A549 (cell line): ENCODE results near the gene CFAP410. TPM values are rescaled to one million over a fixed set of nuclear protein-coding genes. Genes with fewer than 3 reads are reported as not detected.
A peak's percentile ranks its signal among the peaks of the same experiment; 100 is the strongest.

Experiments
- ATAC-seq, 2 experiments: fragments of 200-7000 bp in 1 of 2; fragments of >200 bp in 1 of 2; cut with Nextera tagmentation in 1 of 2; cut with Tn5 transposase in 1 of 2; 3 replicates each; pipeline versions ENCODE4 v1.8.0 to v1.9.1; 2018 to 2020; ENCODE audit warnings: mild to moderate bottlenecking in 1 of 2, moderate library complexity in 1 of 2
- CTCF ChIA-PET: fragments of 300-600 bp; sonication (Branson Sonifier 250); formaldehyde crosslinking; extraction: SDS; loops from one replicate; lab custom pipeline; 2021; ENCODE audit warnings: antibody characterized with exemption, inconsistent platforms; lab: Yijun Ruan, JAX
- POLR2A ChIA-PET: fragments of 350-600 bp; formaldehyde crosslinking; extraction: SDS; loops from one replicate; lab custom pipeline; 2021; ENCODE audit warnings: antibody characterized with exemption, inconsistent platforms; lab: Yijun Ruan, JAX
- DNase-seq, 2 experiments: peaks; one replicate each; pipeline versions ENCODE4 v3.0.0 to v3.0.0-alpha.2; 2011 to 2016; ENCODE audit warnings: low read depth in 1 of 2, low spot score in 1 of 2
- FAIRE-seq: peaks from 2 replicates; lab custom pipeline; 2011; peaks lifted over from hg19 to GRCh38; lab: Jason Lieb, UNC
- H3K27ac ChIP-seq, 2 experiments: fragments of >200 bp; sonication (Bioruptor Twin); formaldehyde crosslinking; 3 replicates each; pipeline ENCODE4 v1.5.1; 2016 to 2017
- H3K4me1 ChIP-seq: fragments of >200 bp; sonication (Bioruptor Twin); formaldehyde crosslinking; 3 replicates; pipeline ENCODE4 v1.6.1; 2016
- H3K4me2 ChIP-seq: fragments of >200 bp; sonication (Bioruptor Twin); formaldehyde crosslinking; 3 replicates; pipeline ENCODE4 v1.6.1; 2016
- H3K4me3 ChIP-seq: fragments of >200 bp; sonication (Bioruptor Twin); formaldehyde crosslinking; 3 replicates; pipeline ENCODE4 v1.5.1; 2016
- H3K9me3 ChIP-seq: fragments of >200 bp; sonication (Bioruptor Twin); formaldehyde crosslinking; 3 replicates; pipeline ENCODE4 v1.6.1; 2016
- BHLHE40 ChIP-seq: IDR thresholded peaks from 2 replicates; pipeline ENCODE4 v1.6.1; 2012; ENCODE audit warnings: low read depth, low read length, inconsistent platforms
- CEBPB ChIP-seq, 2 experiments: fragments of >200 bp in 1 of 2; sonication (Bioruptor Twin) in 1 of 2; formaldehyde crosslinking in 1 of 2; IDR thresholded peaks; 2 replicates each; pipeline ENCODE4 v1.6.1; 2012 to 2016
- EHF ChIP-seq: fragments of 250-450 bp; sonication (Bioruptor Pico); IDR thresholded peaks from 2 replicates; pipeline ENCODE4 v1.5.0; 2020; ENCODE audit warnings: mild to moderate bottlenecking
- EP300 ChIP-seq, 2 experiments: fragments of >200 bp; sonication (Bioruptor Twin); formaldehyde crosslinking; IDR thresholded peaks; 2 replicates in 1 of 2; 3 replicates in 1 of 2; pipeline ENCODE4 v1.6.1; 2016 to 2017
- FOXS1 ChIP-seq: fragments of 250-450 bp; sonication (Bioruptor Pico); IDR thresholded peaks from 2 replicates; pipeline ENCODE4 v1.5.0; 2020; ENCODE audit warnings: mild to moderate bottlenecking, moderate library complexity
- HDAC2 ChIP-seq: fragments of 200-600 bp; sonication (generic); IDR thresholded peaks from 2 replicates; pipeline ENCODE4 v1.6.1; 2016
- HOXA7 ChIP-seq: fragments of 250-450 bp; sonication (Bioruptor Pico); IDR thresholded peaks from 2 replicates; pipeline ENCODE4 v1.5.0; 2020; ENCODE audit warnings: mild to moderate bottlenecking, moderate library complexity
- NPAS2 ChIP-seq: fragments of 250-450 bp; sonication (Bioruptor Pico); IDR thresholded peaks from 2 replicates; pipeline ENCODE4 v1.8.0; 2022; ENCODE audit warnings: mild to moderate bottlenecking, moderate library complexity, borderline replicate concordance
- NR3C1 ChIP-seq: fragments of >200 bp; sonication (Bioruptor Twin); formaldehyde crosslinking; IDR thresholded peaks from 3 replicates; pipeline ENCODE4 v1.6.1; 2017
- RCOR1 ChIP-seq: fragments of 150-350 bp; IDR thresholded peaks from 2 replicates; pipeline ENCODE4 v1.6.1; 2014; ENCODE audit warnings: antibody characterized with exemption, low read length, low read depth
- RNF2 ChIP-seq: fragments of 200-600 bp; sonication (generic); IDR thresholded peaks from 2 replicates; pipeline ENCODE4 v1.6.1; 2016; ENCODE audit warnings: low read depth, mild to moderate bottlenecking, antibody characterized with exemption, moderate library complexity, borderline replicate concordance
- ZC3H11A ChIP-seq: fragments of 450-650 bp; IDR thresholded peaks from 2 replicates; pipeline ENCODE4 v1.6.1; 2014; ENCODE audit warnings: antibody characterized with exemption, mild to moderate bottlenecking
- ZSCAN20 ChIP-seq: fragments of 250-450 bp; sonication (Bioruptor Pico); IDR thresholded peaks from 2 replicates; pipeline ENCODE4 v1.8.0; 2022; ENCODE audit warnings: mild to moderate bottlenecking, moderate library complexity
- WGBS: methylation state at CpG from one replicate; pipeline ENCODE4 v1.1.6; 2017; ENCODE audit errors: missing lambda C conversion rate; 5-methylcytosine and 5-hydroxymethylcytosine counted together
- polyA plus RNA-seq, 4 experiments: library from polyadenylated mRNA; depleted of rRNA in 3 of 4; stranded (reverse); fragments of >200 nt; fragmentation: RNase III in 1 of 4; extraction: RNeasy Plus Mini Kit Qiagen cat#74134 plus additional on column Dnase treatment in 1 of 4; gene quantifications; 2 replicates in 3 of 4; 3 replicates in 1 of 4; pipeline ENCODE4 v1.2.3, GENCODE V29; 2011 to 2017
- TF ChIP-seq, protein P1 (sequence below): IDR thresholded peaks from 2 replicates; pipeline ENCODE4 v1.6.1; 2012; ENCODE audit warnings: low read depth, borderline replicate concordance
- TF ChIP-seq, protein P2 (sequence below): fragments of 200-600 bp; sonication (generic); IDR thresholded peaks from 2 replicates; pipeline ENCODE4 v1.6.1; 2016; ENCODE audit warnings: antibody characterized with exemption, mild to moderate bottlenecking, moderate library complexity
- TF ChIP-seq, protein P3 (sequence below): IDR thresholded peaks from 2 replicates; pipeline ENCODE4 v1.6.1; 2012
- TF ChIP-seq, protein P4 (sequence below): fragments of >200 bp; sonication (Bioruptor Twin); formaldehyde crosslinking; IDR thresholded peaks from 3 replicates; pipeline ENCODE4 v1.6.1; 2016

The CFAP410 gene
- polyA plus RNA-seq, 2 of the 4 experiments (the other 2 are of a cell fraction): 3.2 to 7.1 TPM

DNA sequence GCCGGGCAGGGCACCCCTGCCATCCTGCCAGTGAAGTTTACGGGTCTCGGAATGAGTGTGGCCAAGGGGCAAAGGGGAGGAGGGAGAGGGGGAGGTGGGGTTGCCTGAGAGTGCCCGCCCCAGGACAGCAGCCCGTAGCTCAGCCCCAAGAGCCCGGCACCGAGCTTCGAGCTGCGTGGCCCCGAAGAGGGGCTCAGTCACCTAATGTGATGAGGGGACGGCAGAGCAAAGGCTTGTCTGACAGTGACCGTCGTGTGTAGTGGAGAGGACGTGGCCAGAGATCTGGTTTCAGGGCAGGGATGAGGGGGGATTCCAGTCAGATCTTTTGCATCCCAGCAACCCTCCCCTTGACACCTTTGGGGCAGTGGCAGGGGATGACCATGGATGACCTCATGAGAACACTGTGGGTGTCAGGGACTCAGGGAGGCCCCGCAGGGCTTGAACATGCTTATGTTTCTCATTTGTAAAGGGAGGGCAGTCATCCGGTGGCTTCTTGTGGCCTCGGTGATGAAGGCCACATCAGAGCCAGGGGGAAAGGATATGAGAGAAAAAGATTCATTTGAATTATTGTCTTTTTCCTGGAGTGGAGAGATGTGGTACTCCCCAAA is 13.2 kb upstream of the CFAP410 start:
- ATAC-seq (no peak), FAIRE-seq (no peak), DNase-seq (no peak)
- CTCF ChIA-PET: interaction anchor here (0.7 kb wide), 1 partner anchor 132 kb away, joined by 3 read pairs; no protein-coding TSS in a partner anchor
- TF ChIP-seq HDAC2: no peak
- no peak for TF ChIP-seq NPAS2 (CRISPR knock-in tag)
- TF ChIP-seq RNF2: no peak
- no peak for TF ChIP-seq EHF (CRISPR knock-in tag)
- no peak for TF ChIP-seq RCOR1
- TF ChIP-seq ZSCAN20: no peak
- TF ChIP-seq CEBPB (IDR thresholded peaks at IDR 0.05): no peak
- TF ChIP-seq, protein P1, sequence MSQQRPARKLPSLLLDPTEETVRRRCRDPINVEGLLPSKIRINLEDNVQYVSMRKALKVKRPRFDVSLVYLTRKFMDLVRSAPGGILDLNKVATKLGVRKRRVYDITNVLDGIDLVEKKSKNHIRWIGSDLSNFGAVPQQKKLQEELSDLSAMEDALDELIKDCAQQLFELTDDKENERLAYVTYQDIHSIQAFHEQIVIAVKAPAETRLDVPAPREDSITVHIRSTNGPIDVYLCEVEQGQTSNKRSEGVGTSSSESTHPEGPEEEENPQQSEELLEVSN: no peak
- TF ChIP-seq, protein P2, sequence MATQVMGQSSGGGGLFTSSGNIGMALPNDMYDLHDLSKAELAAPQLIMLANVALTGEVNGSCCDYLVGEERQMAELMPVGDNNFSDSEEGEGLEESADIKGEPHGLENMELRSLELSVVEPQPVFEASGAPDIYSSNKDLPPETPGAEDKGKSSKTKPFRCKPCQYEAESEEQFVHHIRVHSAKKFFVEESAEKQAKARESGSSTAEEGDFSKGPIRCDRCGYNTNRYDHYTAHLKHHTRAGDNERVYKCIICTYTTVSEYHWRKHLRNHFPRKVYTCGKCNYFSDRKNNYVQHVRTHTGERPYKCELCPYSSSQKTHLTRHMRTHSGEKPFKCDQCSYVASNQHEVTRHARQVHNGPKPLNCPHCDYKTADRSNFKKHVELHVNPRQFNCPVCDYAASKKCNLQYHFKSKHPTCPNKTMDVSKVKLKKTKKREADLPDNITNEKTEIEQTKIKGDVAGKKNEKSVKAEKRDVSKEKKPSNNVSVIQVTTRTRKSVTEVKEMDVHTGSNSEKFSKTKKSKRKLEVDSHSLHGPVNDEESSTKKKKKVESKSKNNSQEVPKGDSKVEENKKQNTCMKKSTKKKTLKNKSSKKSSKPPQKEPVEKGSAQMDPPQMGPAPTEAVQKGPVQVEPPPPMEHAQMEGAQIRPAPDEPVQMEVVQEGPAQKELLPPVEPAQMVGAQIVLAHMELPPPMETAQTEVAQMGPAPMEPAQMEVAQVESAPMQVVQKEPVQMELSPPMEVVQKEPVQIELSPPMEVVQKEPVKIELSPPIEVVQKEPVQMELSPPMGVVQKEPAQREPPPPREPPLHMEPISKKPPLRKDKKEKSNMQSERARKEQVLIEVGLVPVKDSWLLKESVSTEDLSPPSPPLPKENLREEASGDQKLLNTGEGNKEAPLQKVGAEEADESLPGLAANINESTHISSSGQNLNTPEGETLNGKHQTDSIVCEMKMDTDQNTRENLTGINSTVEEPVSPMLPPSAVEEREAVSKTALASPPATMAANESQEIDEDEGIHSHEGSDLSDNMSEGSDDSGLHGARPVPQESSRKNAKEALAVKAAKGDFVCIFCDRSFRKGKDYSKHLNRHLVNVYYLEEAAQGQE: no peak
- TF ChIP-seq, protein P3, sequence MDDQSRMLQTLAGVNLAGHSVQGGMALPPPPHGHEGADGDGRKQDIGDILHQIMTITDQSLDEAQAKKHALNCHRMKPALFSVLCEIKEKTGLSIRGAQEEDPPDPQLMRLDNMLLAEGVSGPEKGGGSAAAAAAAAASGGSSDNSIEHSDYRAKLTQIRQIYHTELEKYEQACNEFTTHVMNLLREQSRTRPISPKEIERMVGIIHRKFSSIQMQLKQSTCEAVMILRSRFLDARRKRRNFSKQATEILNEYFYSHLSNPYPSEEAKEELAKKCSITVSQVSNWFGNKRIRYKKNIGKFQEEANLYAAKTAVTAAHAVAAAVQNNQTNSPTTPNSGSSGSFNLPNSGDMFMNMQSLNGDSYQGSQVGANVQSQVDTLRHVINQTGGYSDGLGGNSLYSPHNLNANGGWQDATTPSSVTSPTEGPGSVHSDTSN: no peak
- no peak for TF ChIP-seq NR3C1
- Histone ChIP-seq H3K9me3 (no peaks in the 10 kb centered on the region), H3K4me1 (no peaks in the 10 kb centered on the region), H3K4me3 (no peak overlapping the region), H3K27ac (no peak overlapping the region), H3K4me2 (no peak overlapping the region)
- WGBS: 65% methylated on average over 10 of the region's 17 CpGs
- POLR2A ChIA-PET: no interaction called here

DNA sequence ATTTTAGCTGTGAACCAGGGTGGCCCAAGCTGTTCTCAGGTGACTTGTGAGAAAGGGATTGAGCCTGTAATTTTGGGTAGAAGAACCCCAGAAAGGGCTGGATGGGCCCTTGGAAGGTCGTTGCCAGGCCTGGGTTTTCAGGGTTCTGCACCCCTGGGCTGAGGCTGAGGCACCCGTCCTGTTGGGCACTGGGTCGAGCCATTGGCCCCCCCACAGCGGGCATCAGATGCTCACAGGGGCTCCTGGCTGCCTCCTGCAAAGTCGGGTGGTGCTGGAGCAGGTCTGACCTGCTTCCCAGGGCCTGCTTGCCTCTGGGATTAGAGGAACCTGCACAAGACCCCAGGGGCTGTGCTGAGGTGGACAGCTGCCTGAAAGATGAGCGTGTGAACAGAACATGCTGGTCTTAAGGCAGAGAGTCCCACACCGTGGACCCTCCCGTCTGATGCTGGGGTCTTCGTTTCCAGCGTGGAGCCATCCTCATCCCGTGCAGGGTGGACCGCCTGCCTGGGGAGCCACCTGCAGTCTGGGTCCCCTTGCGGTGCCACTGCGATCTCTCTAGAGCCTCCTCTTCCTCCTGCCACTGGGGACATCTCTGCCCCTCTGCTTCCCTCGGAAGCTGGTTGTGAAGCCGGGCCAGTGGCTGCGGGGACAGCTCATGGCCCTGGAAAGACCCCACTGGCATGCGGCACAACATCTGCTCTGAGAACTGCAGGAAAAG is 12.5 kb upstream of the CFAP410 start:
- WGBS: 42% methylated on average over 7 of the region's 18 CpGs
- ChIA-PET POLR2A (no interaction called here), CTCF (interaction anchor here (0.7 kb wide), 1 partner anchor 133 kb away, joined by 3 read pairs; no protein-coding TSS in a partner anchor)
- no peak for FAIRE-seq
- Histone ChIP-seq H3K4me2 (no peak overlapping the region), H3K4me3 (no peak overlapping the region), H3K27ac (no peak overlapping the region), H3K4me1 (no peaks in the 10 kb centered on the region), H3K9me3 (no peaks in the 10 kb centered on the region)
- DNase-seq: no peak
- TF ChIP-seq FOXS1 (CRISPR knock-in tag): no peak
- no peak for TF ChIP-seq EP300 (IDR thresholded peaks at IDR 0.05)
- no peak for TF ChIP-seq HOXA7 (CRISPR knock-in tag)
- TF ChIP-seq, protein P4, sequence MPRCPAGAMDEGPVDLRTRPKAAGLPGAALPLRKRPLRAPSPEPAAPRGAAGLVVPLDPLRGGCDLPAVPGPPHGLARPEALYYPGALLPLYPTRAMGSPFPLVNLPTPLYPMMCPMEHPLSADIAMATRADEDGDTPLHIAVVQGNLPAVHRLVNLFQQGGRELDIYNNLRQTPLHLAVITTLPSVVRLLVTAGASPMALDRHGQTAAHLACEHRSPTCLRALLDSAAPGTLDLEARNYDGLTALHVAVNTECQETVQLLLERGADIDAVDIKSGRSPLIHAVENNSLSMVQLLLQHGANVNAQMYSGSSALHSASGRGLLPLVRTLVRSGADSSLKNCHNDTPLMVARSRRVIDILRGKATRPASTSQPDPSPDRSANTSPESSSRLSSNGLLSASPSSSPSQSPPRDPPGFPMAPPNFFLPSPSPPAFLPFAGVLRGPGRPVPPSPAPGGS: no peak
- no peak for TF ChIP-seq ZC3H11A
- no peak for TF ChIP-seq BHLHE40
- ATAC-seq: peak in 1 of 2 experiments; percentile 26; a peak in 2 of 6 replicates
